Natural killer cell (primary cell): ENCODE results near the gene GFI1B. TPM values are rescaled to one million over a fixed set of nuclear protein-coding genes. Genes with fewer than 3 reads are reported as not detected.
"Not testable (repeated sequence)": the region's sequence is repeated elsewhere in the genome, so short reads cannot be mapped to it uniquely, and the experiment has no call there.

Source experiments
- ATAC-seq, 3 donors: fragments of 150-1000 bp in 2 of 3; fragments of 200-7000 bp in 1 of 3; cut with Tn5 transposase; 1 replicate in 1 of 3; 2 replicates in 2 of 3; pipeline ENCODE4 v1.10.0; 2021; ENCODE audit warnings: mild to moderate bottlenecking in 2 of 3, moderate library complexity in 2 of 3
- DNase-seq, 2 donors: peaks; one replicate each; pipeline versions ENCODE4 v3.0.0 to v3.0.0-alpha.2; 2013 to 2021; ENCODE audit warnings: mixed read lengths in 1 of 2
- H3K27ac ChIP-seq: one replicate; pipeline ENCODE4 v1.5.1; 2013; ENCODE audit warnings: mild to moderate bottlenecking, low read length
- H3K27me3 ChIP-seq: one replicate; pipeline ENCODE4 v1.6.1; 2013; ENCODE audit warnings: low read length; ENCODE audit not compliant: control insufficient read depth, insufficient read depth
- H3K36me3 ChIP-seq: one replicate; pipeline ENCODE4 v1.6.1; 2013; ENCODE audit warnings: low read length; ENCODE audit not compliant: control insufficient read depth, insufficient read depth
- H3K4me1 ChIP-seq: one replicate; pipeline ENCODE4 v1.6.1; 2013; ENCODE audit warnings: low read length; ENCODE audit not compliant: control insufficient read depth, insufficient read depth
- H3K4me3 ChIP-seq: one replicate; pipeline ENCODE4 v1.5.1; 2013; ENCODE audit warnings: low read length
- H3K9me3 ChIP-seq: one replicate; pipeline ENCODE4 v1.6.1; 2013; ENCODE audit warnings: low read length; ENCODE audit not compliant: control insufficient read depth, insufficient read depth
- H3K27ac Mint-ChIP-seq, 2 donors: one replicate each; pipeline ENCODE4 v1.8.0; 2022; ENCODE audit warnings: mild to moderate bottlenecking in 2 of 2, mixed read lengths in 2 of 2, moderate library complexity in 1 of 2
- H3K27me3 Mint-ChIP-seq, 2 donors: one replicate each; pipeline ENCODE4 v1.8.0; 2022; ENCODE audit warnings: low read depth in 2 of 2, mixed read lengths in 2 of 2
- H3K36me3 Mint-ChIP-seq: one replicate; pipeline ENCODE4 v1.8.0; 2022; ENCODE audit warnings: mixed read lengths
- H3K4me1 Mint-ChIP-seq, 2 donors: one replicate each; pipeline ENCODE4 v1.8.0; 2022; ENCODE audit warnings: mixed read lengths in 2 of 2
- H3K4me3 Mint-ChIP-seq: one replicate; pipeline ENCODE4 v1.8.0; 2022; ENCODE audit warnings: mild to moderate bottlenecking, moderate library complexity, mixed read lengths
- H3K9me3 Mint-ChIP-seq, 2 donors: one replicate each; pipeline ENCODE4 v1.8.0; 2022; ENCODE audit warnings: mixed read lengths in 2 of 2
- CTCF ChIP-seq: fragments of 200-600 bp; IDR thresholded peaks from one replicate; pipeline ENCODE4 v1.8.0; 2022; ENCODE audit warnings: antibody characterized with exemption
- WGBS: methylation state at CpG from one replicate; pipeline ENCODE4 v1.1.7; 2013; ENCODE audit warnings: missing lambda C conversion rate; ENCODE audit not compliant: insufficient coverage; 5-methylcytosine and 5-hydroxymethylcytosine counted together
- intact Hi-C: fragments of 100-400 bp; cut with micrococcal nuclease; formaldehyde crosslinking; loops from one replicate; pipeline ENCODE4 v1.14.2; 2022
- total RNA-seq, 4 donors: library from RNA; stranded (reverse); fragments of 120-200 nt in 1 of 4; gene quantifications; one replicate each; pipeline versions ENCODE4 v1.2.3 to v1.2.4, GENCODE V29; 2013 to 2022

GFI1B gene
- total RNA-seq, 3 donors from 2014 or later (not counting 1 experiment from before 2014, with no cell fraction given): 0.41 to 3.3 (median 2.8) TPM

GRCh38 chr9:133040892-133041479 lies 62.5 kb downstream of the GFI1B start:
- H3K9me3 Mint-ChIP-seq, H3K27ac ChIP-seq, H3K9me3 ChIP-seq, H3K4me1 ChIP-seq, H3K27me3 Mint-ChIP-seq, H3K4me3 ChIP-seq, ATAC-seq, H3K27me3 ChIP-seq, H3K36me3 Mint-ChIP-seq, H3K4me3 Mint-ChIP-seq: not testable (repeated sequence)
- peaks cover 28 to 33% of the 10 kb centered on the region in 2 donors for H3K4me1 Mint-ChIP-seq
- peaks cover 36% of the 10 kb centered on the region for H3K36me3 ChIP-seq
- intact Hi-C loops: loop anchor here (1.0 kb wide), 1 partner anchor 108 kb away; no protein-coding TSS in a partner anchor
- TF ChIP-seq CTCF: peak; percentile 62
- peak in 1 of 2 donors; percentile 57 for DNase-seq
- WGBS: 91% methylated on average over 11 of the region's 12 CpGs
- H3K27ac Mint-ChIP-seq: peak overlapping the region in 1 of 2 donors; percentile 69

Other genes with a start within 250 kb of the GFI1B start
- gene AK8, start 100.4 kb upstream of the GFI1B start, total RNA-seq: under 1 TPM; 0.14 to 0.21 (median 0.18) TPM
- 1 to 10 TPM; 1.1 to 1.6 (median 1.4) TPM for gene SPACA9, start 99.8 kb upstream of the GFI1B start, total RNA-seq
- 10 to 100 TPM; 58.0 to 73.5 (median 63.3) TPM for gene TSC1, start 34.1 kb upstream of the GFI1B start, total RNA-seq
- 10 to 100 TPM; 52.6 to 69.2 (median 60.4) TPM for gene GTF3C5, start 52.3 kb downstream of the GFI1B start, total RNA-seq
- gene CEL, start 83.3 kb downstream of the GFI1B start, total RNA-seq: under 1 TPM; 0.18 to 0.68 (median 0.42) TPM
- 100 to 1,000 TPM; 206 to 250 (median 208) TPM for gene RALGDS, start 142.5 kb downstream of the GFI1B start, total RNA-seq
- 1 to 10 TPM; 1.4 to 2.2 (median 1.7) TPM for gene GBGT1, start 185.2 kb downstream of the GFI1B start, total RNA-seq
- not detected for gene OBP2B, start 230.6 kb downstream of the GFI1B start, total RNA-seq